Suppressor macrophage treated with lipopolysaccharide for 4 hours (primary cell): Measurements from ENCODE around the gene CD163L1.
"Not testable (repeated sequence)": the region's sequence is repeated elsewhere in the genome, so short reads cannot be mapped to it uniquely, and the experiment has no call there.

ENCODE experiments used
- DNase-seq: peaks from one replicate; pipeline ENCODE4 v3.0.0-alpha.2; 2020

Gene CD163L1

GRCh38 chr12:7403466-7403865 is 40.5 kb downstream of the CD163L1 start:
- no peak for DNase-seq

- no peak for DNase-seq
Observed at GRCh38 chr12:7399089-7399488, 44.9 kb downstream of the CD163L1 start.

GRCh38 chr12:7396418-7396817 is 47.5 kb downstream of the CD163L1 start:
- DNase-seq: no peak

GRCh38 chr12:7395950-7396349 is 48.0 kb downstream of the CD163L1 start:
- DNase-seq: peak; percentile 17

GRCh38 chr12:7387289-7387688 is 56.7 kb downstream of the CD163L1 start:
- no peak for DNase-seq

GRCh38 chr12:7383157-7383556 is 60.8 kb downstream of the CD163L1 start:
- no peak for DNase-seq

GRCh38 chr12:7376196-7376595 is 67.8 kb downstream of the CD163L1 start:
- no peak for DNase-seq

GRCh38 chr12:7375145-7375543 is 68.8 kb downstream of the CD163L1 start:
- DNase-seq: no peak

GRCh38 chr12:7374423-7375144 is 69.4 kb downstream of the CD163L1 start:
- peak; percentile 69 for DNase-seq

GRCh38 chr12:7373226-7373625 is 70.7 kb downstream of the CD163L1 start:
- DNase-seq: no peak

GRCh38 chr12:7369274-7369729 is 74.7 kb downstream of the CD163L1 start:
- DNase-seq: peak; percentile 27

GRCh38 chr12:7362734-7363133 is 81.2 kb downstream of the CD163L1 start:
- no peak for DNase-seq

GRCh38 chr12:7361265-7361664 is 82.7 kb downstream of the CD163L1 start:
- DNase-seq: peak; percentile 19

- DNase-seq: no peak
Observed at GRCh38 chr12:7354529-7354928, 89.4 kb downstream of the CD163L1 start.

GRCh38 chr12:7352661-7353060 is 91.3 kb downstream of the CD163L1 start:
- DNase-seq: no peak

- no peak for DNase-seq
Observed at GRCh38 chr12:7351177-7351576, 92.8 kb downstream of the CD163L1 start.

GRCh38 chr12:7349418-7349817 is 94.5 kb downstream of the CD163L1 start:
- DNase-seq: no peak

GRCh38 chr12:7346551-7347225 is 97.3 kb downstream of the CD163L1 start:
- DNase-seq: peak; percentile 27

- DNase-seq: peak; percentile 81
Observed at GRCh38 chr12:7344833-7345606, 98.9 kb downstream of the CD163L1 start.

GRCh38 chr12:7339675-7340074 is 104.3 kb downstream of the CD163L1 start:
- no peak for DNase-seq

- not testable (repeated sequence) for DNase-seq
Observed at GRCh38 chr12:7337790-7338189, 106.2 kb downstream of the CD163L1 start.

GRCh38 chr12:7327918-7328317 is 116.0 kb downstream of the CD163L1 start:
- DNase-seq: no peak

GRCh38 chr12:7324176-7324575 is 119.8 kb downstream of the CD163L1 start:
- DNase-seq: no peak

GRCh38 chr12:7322599-7322998 is 121.4 kb downstream of the CD163L1 start:
- no peak for DNase-seq
